MCF 10A (cell line): Measurements from ENCODE around the gene BNIP3. TPM values are rescaled to one million over a fixed set of nuclear protein-coding genes. Genes with fewer than 3 reads are reported as not detected.

ENCODE experiments used
- BruUV-seq: library from RNA; stranded (reverse); fragments of 400-500 nt; replicated peaks from 2 replicates; lab custom pipeline; 2021; lab: Mats Ljungman, UMichigan
- CTCF ChIA-PET: fragments of 300-600 bp; sonication (Branson Sonifier 250); formaldehyde crosslinking; extraction: SDS; loops from one replicate; lab custom pipeline; 2021; ENCODE audit warnings: antibody characterized with exemption, inconsistent platforms; lab: Yijun Ruan, JAX
- POLR2A ChIA-PET: fragments of 300-600, 350-650 bp; sonication (Branson Sonifier 250); formaldehyde crosslinking; extraction: SDS; loops from one replicate; lab custom pipeline; 2020; ENCODE audit warnings: antibody characterized with exemption, inconsistent platforms; lab: Yijun Ruan, JAX
- DNase-seq: peaks from one replicate; pipeline ENCODE4 v3.0.0-alpha.2; 2018; ENCODE audit not compliant: unreplicated experiment
- H3K27ac Mint-ChIP-seq: one replicate; pipeline ENCODE4 v1.8.0; 2022; ENCODE audit warnings: mild to moderate bottlenecking, low read depth, mixed read lengths; ENCODE audit not compliant: unreplicated experiment
- H3K27me3 Mint-ChIP-seq: one replicate; pipeline ENCODE4 v1.8.0; 2022; ENCODE audit warnings: mixed read lengths; ENCODE audit not compliant: insufficient read depth, unreplicated experiment
- H3K36me3 Mint-ChIP-seq: one replicate; pipeline ENCODE4 v1.8.0; 2022; ENCODE audit warnings: mild to moderate bottlenecking, moderate library complexity, mixed read lengths; ENCODE audit not compliant: insufficient read depth, unreplicated experiment
- H3K4me1 Mint-ChIP-seq: one replicate; pipeline ENCODE4 v1.8.0; 2022; ENCODE audit warnings: mixed read lengths; ENCODE audit not compliant: insufficient read depth, unreplicated experiment
- H3K4me3 Mint-ChIP-seq: one replicate; pipeline ENCODE4 v1.8.0; 2022; ENCODE audit warnings: mild to moderate bottlenecking, moderate library complexity, mixed read lengths; ENCODE audit not compliant: unreplicated experiment
- H3K9me3 Mint-ChIP-seq: one replicate; pipeline ENCODE4 v1.8.0; 2022; ENCODE audit warnings: mixed read lengths; ENCODE audit not compliant: unreplicated experiment
- CTCF ChIP-seq: fragments of 200-600 bp; IDR thresholded peaks from one replicate; pipeline ENCODE4 v1.8.0; 2022; ENCODE audit warnings: antibody characterized with exemption, mild to moderate bottlenecking; ENCODE audit not compliant: unreplicated experiment
- intact Hi-C: fragments of 100-400 bp; cut with micrococcal nuclease; formaldehyde crosslinking; loops from 2 replicates; pipeline ENCODE4 v1.14.1; 2022
- total RNA-seq: library from RNA; stranded (reverse); gene quantifications from 2 replicates; pipeline ENCODE4 v1.2.3, GENCODE V29; 2022

The BNIP3 gene
- total RNA-seq, 1 experiment from 2014 or later: 47.0 TPM

DNA sequence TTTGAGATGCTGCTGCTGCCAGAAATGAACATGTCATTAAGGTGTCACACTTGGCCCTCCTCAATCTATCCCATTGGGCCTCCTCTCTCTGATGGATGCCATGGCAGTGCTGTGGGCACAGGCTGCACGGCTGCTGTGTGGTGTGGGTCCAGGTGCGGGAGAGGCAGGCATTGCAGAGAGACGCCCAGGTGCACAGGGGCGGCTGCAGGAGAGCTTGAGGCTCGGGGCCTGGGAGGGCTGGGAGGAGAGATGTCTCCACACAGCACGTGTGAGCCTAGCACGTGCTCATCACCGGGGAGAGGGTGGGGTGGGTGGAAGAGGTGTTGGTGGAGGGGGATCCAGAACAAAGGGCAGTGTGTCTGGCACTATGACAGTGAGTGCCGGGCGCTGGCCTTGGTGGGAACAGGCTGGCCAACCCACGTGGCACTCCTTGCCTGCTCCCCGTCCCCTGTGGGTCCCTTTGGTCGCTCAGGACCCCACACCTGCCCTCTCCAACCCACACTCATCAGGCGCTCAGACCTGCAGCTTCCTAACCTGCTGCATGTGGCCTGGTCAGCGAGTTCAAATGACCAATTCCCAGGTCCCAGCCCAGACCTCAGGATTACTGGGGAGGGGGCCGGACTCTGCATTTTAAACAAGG, 39.9 kb upstream of the BNIP3 start:
- no TSS peak for BruUV-seq
- H3K27me3 Mint-ChIP-seq: peaks cover 28% of the 10 kb centered on the region
- H3K27ac Mint-ChIP-seq: no peak overlapping the region
- peaks cover 5% of the 10 kb centered on the region for H3K4me1 Mint-ChIP-seq
- ChIA-PET POLR2A (no interaction called here), CTCF (interaction anchor here (0.9 to 2.9 kb wide), 4 partner anchors 23 to 147 kb away, joined by 3 to 47 read pairs (median 5); no protein-coding TSS in a partner anchor)
- no peak for DNase-seq
- H3K4me3 Mint-ChIP-seq: no peak overlapping the region
- H3K36me3 Mint-ChIP-seq: no peaks in the 10 kb centered on the region
- TF ChIP-seq CTCF: no peak
- H3K9me3 Mint-ChIP-seq: no peaks in the 10 kb centered on the region
- intact Hi-C loops: loop anchor here (10.0 kb wide), 1 partner anchor 123 kb away; no protein-coding TSS in a partner anchor

DNA sequence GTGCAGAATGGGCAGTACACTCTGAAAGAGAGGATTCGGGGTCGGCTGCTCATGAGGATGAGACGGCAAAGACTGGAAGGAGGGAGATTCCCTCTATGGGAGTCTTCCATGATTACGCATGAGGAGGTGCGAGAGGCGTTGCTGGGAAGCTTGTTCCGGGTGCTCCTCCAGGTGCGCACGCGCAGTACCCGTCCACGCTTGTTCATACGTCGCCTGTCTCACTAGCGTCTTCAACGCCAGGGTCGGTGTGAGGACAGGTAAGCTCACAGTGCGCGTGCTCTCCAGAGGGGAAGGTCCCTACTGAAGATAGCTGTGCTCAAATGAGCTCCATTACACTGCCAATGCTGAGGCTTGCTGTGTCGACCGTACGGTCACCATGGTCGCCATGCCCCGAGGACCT, 39.3 kb upstream of the BNIP3 start:
- ChIA-PET POLR2A (no interaction called here), CTCF (interaction anchor here (0.6 to 2.9 kb wide), 6 partner anchors 10 to 240 kb away, joined by 3 to 47 read pairs (median 4); no protein-coding TSS in a partner anchor)
- H3K27ac Mint-ChIP-seq: no peak overlapping the region
- no peaks in the 10 kb centered on the region for H3K9me3 Mint-ChIP-seq
- intact Hi-C loops: loop anchor here (10.0 kb wide), 1 partner anchor 124 kb away; no protein-coding TSS in a partner anchor
- H3K27me3 Mint-ChIP-seq: peaks cover 27% of the 10 kb centered on the region
- no peak for DNase-seq
- BruUV-seq: no TSS peak
- H3K4me3 Mint-ChIP-seq: no peak overlapping the region
- peaks cover 5% of the 10 kb centered on the region for H3K4me1 Mint-ChIP-seq
- no peaks in the 10 kb centered on the region for H3K36me3 Mint-ChIP-seq
- TF ChIP-seq CTCF: no peak

GRCh38 chr10:132020456-132020855, 38.7 kb upstream of the BNIP3 start:
- no peak overlapping the region for H3K27ac Mint-ChIP-seq
- DNase-seq: no peak
- H3K36me3 Mint-ChIP-seq: no peaks in the 10 kb centered on the region
- no peaks in the 10 kb centered on the region for H3K9me3 Mint-ChIP-seq
- H3K27me3 Mint-ChIP-seq: peaks cover 27% of the 10 kb centered on the region
- intact Hi-C loops: loop anchor here (10.0 kb wide), 1 partner anchor 124 kb away; no protein-coding TSS in a partner anchor
- TF ChIP-seq CTCF: no peak
- POLR2A ChIA-PET: no interaction called here
- CTCF ChIA-PET: interaction anchor here (0.6 to 2.5 kb wide), 5 partner anchors 9 to 240 kb away, joined by 3 to 16 read pairs (median 3); no protein-coding TSS in a partner anchor
- H3K4me3 Mint-ChIP-seq: no peak overlapping the region
- no TSS peak for BruUV-seq
- peaks cover 5% of the 10 kb centered on the region for H3K4me1 Mint-ChIP-seq

GRCh38 chr10:132019366-132019765, 37.6 kb upstream of the BNIP3 start:
- Mint-ChIP-seq H3K36me3 (no peaks in the 10 kb centered on the region), H3K27ac (no peak overlapping the region), H3K4me3 (no peak overlapping the region), H3K9me3 (no peaks in the 10 kb centered on the region), H3K27me3 (peaks cover 19% of the 10 kb centered on the region), H3K4me1 (peaks cover 5% of the 10 kb centered on the region)
- ChIA-PET CTCF (interaction anchor here (1.1 to 2.5 kb wide), 3 partner anchors 8 to 134 kb away, joined by 3 to 16 read pairs (median 5); partner anchors contain the start of gene BNIP3), POLR2A (no interaction called here)
- BruUV-seq: no TSS peak
- no peak for DNase-seq
- TF ChIP-seq CTCF: no peak
- intact Hi-C loops: no loop called here
